Transverse colon (tissue), 4 donors: Measurements from ENCODE around the gene TUBE1.

Source experiments
- POLR2A ChIP-seq: fragments of 450-650 bp; IDR thresholded peaks from one replicate; pipeline ENCODE4 v1.6.1; 2016; ENCODE audit warnings: antibody characterized with exemption, mild to moderate bottlenecking, moderate library complexity
- POLR2AphosphoS5 ChIP-seq, 3 donors: sonication (generic); formaldehyde crosslinking; IDR thresholded peaks; one replicate each; pipeline ENCODE4 v1.6.1; 2016; ENCODE audit warnings: antibody characterized with exemption in 3 of 3
- TF ChIP-seq, protein P1 (sequence below), 5 experiments: fragments of 200-600 bp in 3 of 5; fragments of 450-650 bp in 2 of 5; sonication (generic) in 3 of 5; IDR thresholded peaks; 1 replicate in 2 of 5; 2 replicates in 3 of 5; pipeline ENCODE4 v1.5.1; 2016 to 2017; ENCODE audit warnings: antibody characterized with exemption in 5 of 5, inconsistent platforms in 3 of 5, mild to moderate bottlenecking in 2 of 5, moderate library complexity in 1 of 5

DNA sequence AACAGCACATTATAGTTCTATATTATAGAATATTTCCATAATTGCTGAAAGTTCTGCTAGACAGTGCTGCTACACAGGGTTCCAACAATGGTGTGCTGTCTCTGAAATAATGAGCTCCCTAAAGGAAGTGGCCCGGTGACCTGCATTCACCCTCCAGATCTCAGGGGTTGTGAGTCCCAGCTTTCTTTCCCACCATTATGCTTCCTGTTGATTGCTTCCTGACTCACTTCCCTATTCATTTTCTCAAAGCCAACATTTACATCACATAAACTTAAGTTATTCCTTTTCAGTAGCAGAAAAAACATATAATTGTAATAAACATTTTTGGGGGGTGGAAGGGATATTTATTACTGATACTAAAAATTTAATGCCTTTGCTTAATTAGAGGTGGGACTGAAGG, 46.3 kb downstream of the TUBE1 start:
- TF ChIP-seq POLR2AphosphoS5 (IDR thresholded peaks at IDR 0.05) (no peak), POLR2A (no peak)
- TF ChIP-seq, protein P1, sequence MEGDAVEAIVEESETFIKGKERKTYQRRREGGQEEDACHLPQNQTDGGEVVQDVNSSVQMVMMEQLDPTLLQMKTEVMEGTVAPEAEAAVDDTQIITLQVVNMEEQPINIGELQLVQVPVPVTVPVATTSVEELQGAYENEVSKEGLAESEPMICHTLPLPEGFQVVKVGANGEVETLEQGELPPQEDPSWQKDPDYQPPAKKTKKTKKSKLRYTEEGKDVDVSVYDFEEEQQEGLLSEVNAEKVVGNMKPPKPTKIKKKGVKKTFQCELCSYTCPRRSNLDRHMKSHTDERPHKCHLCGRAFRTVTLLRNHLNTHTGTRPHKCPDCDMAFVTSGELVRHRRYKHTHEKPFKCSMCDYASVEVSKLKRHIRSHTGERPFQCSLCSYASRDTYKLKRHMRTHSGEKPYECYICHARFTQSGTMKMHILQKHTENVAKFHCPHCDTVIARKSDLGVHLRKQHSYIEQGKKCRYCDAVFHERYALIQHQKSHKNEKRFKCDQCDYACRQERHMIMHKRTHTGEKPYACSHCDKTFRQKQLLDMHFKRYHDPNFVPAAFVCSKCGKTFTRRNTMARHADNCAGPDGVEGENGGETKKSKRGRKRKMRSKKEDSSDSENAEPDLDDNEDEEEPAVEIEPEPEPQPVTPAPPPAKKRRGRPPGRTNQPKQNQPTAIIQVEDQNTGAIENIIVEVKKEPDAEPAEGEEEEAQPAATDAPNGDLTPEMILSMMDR (IDR thresholded peaks at IDR 0.05): no peak
